Measurements from ENCODE around the gene TENM3.
"Not testable (repeated sequence)": the region's sequence is repeated elsewhere in the genome, so short reads cannot be mapped to it uniquely, and the experiment has no call there.

TENM3 gene

GRCh38 chr4:182243204-182243603 lies at the start of gene TENM3:
Gene TENM3 (plus strand): TSS chr4:182243402. CDS start chr4:182324021, 80,619 bp downstream.
- not testable (repeated sequence) for DNase-seq

GRCh38 chr4:182194091-182194824 lies 48.9 kb upstream of the TENM3 start:
- DNase-seq = no peak

DNA sequence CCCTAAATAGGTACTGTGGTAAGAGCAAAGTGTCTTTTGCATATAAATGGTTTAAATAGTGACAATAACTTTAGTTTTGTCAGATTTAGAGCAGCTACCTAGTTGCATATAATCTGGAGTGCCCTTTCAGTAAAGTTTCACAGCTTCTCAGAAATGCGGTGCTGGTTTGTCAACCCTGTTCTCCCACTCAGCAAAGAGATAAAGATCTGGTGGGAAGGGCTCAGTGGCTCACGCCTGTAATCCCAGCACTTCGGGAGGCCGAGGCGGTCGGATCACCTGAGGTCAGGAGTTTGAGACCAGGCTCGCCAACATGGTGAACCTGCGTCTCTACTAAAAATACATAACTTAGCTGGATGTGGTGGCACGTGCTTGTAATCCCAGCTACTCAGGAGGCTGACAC lies 45.6 kb upstream of the TENM3 start:
- DNase-seq = no peak

GRCh38 chr4:182201871-182202270 lies 41.3 kb upstream of the TENM3 start:
- no peak for DNase-seq

GRCh38 chr4:182202650-182203049 lies 40.6 kb upstream of the TENM3 start:
- DNase-seq = no peak

DNA sequence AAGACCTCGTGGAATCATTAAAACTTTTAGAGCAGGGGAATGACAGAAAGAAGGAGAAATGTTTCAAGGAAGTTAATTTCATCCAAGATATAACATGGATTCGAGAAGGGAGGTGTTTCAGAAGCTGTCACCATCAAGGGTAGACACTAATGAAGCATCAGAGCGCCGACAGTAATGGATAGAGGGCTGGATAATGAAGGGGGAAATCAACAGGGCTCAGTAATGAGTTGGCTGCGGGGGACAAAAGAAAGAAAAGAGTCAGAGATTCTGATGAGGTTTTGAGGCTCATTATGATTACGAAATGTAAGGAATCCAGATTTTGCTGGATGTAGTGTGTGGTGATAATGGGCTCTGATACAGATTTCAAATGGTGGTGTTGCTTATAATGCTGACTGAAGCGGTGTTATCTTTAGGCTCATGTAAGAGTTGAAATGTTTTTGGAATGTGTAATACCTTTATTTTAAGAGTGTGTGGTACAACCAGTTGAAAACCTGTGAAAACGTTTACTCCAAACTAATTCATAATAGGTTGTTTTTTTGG lies 39.3 kb upstream of the TENM3 start:
- no peak for DNase-seq

GRCh38 chr4:182205306-182205705 lies 37.9 kb upstream of the TENM3 start:
- no peak for DNase-seq

GRCh38 chr4:182206266-182206665 lies 36.9 kb upstream of the TENM3 start:
- no peak for DNase-seq

GRCh38 chr4:182206916-182207315 lies 36.3 kb upstream of the TENM3 start:
- no peak for DNase-seq

DNA sequence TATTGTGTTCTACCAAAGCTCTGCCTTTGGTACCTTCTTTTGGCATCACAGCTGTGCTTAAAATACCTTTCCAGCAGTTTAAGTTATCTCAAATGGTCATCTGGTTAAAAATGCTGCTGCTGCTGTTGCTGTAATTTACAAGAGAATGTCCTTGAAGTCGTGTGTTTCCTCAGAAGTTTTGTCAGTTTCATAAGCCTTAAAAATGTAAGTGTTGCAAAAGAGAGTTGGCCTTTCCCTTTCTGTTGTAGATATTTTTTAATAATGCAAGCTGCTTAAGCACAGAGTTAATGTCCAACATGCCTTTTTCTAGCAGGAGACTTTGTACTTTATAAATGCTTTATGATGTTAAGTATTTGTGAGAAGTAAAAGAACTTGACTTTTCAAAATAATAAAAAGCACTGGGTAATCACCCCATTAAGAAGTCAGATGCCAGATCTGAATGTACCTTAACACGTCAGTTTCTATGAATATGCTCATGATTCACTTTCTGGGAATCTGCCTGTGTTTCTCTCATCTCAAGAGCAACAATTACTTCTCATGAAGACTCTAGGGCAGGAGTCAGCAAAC lies 35.3 kb upstream of the TENM3 start:
- DNase-seq = peak; percentile 51

DNA sequence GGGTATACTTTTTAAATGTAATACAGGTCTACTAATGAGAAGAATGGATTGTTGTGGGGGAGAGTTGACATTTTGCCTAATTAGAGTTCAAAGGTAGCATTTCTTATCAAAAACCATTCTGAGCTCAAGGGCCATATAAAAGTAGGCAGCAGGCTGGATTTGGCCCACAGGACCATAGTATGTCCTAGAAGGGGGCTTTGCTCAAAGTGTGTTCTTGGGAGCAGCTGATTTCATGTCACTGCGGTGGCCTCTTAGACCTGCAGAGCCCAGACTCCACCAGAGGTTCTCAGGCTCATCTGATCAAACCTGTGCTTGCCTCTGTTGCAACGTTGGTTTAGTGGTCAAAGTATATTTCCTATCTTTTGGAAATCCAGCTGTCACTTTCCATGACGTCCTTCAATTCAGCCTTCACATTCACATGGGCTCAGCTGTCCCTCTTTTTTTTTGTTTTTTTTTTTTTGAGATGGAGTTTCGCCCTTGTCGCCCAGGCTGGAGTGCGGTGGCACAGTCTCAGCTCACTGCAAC lies 34.6 kb upstream of the TENM3 start:
- no peak for DNase-seq

DNA sequence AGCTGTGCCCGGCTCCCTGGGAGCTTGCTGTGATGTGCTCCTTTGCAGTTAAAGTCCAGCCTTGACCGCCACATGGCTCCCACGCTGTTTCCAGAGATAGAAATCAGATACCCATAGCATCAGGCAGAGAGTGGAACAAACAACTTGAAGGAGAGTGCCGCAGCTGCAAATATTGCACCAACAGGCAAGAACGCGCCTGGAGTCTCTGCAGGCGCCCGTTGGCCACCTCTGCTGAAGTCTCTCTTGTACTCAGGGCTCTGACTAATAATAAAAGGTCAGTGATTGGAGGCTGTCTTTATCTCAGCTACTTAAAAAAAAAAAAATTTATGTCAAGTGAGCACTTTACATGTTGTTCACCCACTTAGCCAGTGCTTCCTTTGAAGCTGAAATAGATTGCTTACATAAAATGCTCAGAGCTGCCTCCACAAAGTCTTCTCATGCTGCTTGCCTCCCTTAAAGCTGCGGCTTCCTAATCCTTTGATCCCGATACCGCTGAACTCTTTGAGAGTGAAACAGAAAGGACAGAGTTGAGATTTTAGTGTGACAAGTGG lies 30.9 kb upstream of the TENM3 start:
- no peak for DNase-seq

DNA sequence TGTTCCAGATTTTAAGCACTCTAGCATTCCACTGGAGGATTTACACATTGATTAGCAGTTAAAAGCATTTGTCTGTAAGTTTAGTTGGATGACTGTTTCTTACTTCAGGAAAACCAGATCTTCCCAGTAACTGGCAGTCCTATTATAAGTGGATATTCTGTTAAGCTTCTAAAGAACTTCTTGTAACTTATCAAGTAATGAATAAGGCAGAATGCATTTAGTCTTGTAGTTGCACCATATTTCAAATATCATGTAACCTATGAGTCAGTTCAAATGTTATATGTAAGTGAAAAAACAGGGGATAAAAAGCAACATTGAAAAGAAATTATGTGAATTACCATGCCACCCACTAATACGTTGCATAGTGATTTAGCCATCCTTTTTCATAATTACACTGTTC lies 30.2 kb upstream of the TENM3 start:
- DNase-seq = no peak

- DNase-seq = no peak
Measured at GRCh38 chr4:182215148-182215547, 28.1 kb upstream of the TENM3 start.

DNA sequence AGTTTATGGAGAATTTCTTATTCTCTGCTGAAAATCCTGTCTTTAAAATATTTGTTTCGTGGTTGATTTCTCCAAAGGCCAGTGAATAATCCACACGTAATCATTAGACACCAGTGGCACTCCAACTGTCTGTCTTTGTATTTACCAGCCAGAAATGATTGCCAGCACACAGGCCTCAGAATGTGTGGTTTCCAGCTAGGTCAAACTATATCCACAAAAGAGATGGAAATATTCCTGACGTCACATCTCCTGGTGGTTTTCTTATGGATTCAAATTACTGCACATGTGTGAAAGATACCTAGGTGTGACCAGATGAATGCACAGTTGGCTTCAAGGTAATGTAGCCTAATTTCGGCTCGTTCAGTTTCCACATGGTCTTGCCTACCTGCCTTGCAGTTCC lies 27.2 kb upstream of the TENM3 start:
- DNase-seq = no peak

GRCh38 chr4:182219411-182220056 lies 23.7 kb upstream of the TENM3 start:
- DNase-seq = no peak

GRCh38 chr4:182221987-182222386 lies 21.2 kb upstream of the TENM3 start:
- no peak for DNase-seq

DNA sequence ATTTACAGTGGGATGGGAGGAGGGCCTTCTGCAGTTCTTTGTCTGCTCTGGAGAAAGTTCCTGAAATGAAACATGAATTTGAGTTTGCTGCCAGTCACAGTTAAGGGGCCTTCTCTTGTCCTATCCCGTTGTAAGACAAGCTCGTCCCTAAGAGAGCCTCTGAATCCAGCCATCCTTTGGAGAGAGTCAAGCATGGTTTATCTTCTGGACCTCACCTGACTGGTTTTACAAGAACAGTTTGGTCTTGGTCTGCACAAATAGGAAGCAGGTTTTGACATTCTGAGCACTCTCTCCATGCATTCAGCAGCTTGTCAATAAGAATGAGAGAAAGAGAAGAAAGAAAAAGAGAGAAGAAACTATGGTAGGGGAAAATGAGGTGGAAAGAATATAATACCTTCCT lies 20.4 kb upstream of the TENM3 start:
- no peak for DNase-seq

- DNase-seq = no peak
Measured at GRCh38 chr4:182223708-182224107, 19.5 kb upstream of the TENM3 start.

DNA sequence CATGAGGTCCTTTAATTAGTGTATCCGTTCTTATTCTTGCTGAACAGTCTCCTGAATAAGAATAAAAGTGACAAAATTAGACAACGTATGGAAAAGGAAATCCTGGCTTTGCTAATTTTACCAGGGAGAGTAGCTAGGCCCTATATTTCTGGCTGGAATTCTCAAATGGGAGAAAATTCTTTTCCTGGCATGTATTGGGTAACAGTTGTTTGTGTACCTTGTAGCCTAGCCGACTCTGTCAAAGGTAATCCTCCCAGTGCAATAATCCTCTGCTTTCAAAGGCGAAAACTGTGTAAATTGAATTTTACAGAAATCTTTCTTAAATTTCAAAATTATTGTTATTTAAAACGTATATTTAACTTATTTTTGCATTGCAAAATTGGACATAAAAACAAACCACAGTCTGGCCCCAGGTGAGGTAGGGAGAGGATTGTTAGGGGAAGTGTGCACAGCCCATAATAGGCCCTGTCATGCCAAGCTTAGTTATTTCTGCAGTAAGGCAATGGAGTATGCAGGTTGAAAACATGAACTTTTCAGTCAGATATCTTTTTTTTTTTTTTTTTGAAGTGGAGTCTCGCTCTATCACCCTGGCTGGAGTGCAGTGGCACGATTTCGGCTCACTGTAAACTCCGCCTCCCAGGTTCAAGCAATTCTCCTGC lies 18.9 kb upstream of the TENM3 start:
- no peak for DNase-seq

DNA sequence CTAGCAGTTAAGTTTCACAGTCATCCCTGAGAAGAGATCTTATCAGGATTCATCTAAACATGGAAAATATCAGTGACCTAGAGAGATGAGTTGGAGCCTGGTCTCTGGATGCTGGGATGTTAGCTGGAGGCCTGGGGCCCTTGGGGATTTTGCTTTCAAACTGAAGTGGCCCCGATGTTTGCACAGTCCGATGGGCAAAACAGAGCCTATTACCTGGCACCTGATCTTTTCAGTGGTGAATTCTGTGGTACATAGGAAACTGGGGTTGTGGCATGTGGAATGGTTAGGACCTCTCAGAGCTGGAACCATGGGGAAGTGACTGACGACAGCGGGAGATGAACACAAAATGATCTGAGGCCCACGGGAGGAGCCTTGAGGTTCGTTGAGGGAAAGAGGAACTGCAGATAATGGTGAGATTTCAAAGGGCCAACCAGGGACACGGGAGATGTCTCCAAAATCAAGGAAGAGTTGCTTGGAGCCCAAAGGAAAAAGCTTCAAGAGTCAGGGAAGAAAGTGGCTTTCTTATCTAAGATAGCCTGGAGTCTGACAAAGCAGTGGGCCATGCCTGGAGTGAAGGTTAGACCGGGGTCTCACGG lies 17.8 kb upstream of the TENM3 start:
- no peak for DNase-seq

GRCh38 chr4:182227611-182228010 lies 15.6 kb upstream of the TENM3 start:
- no peak for DNase-seq

Data from activated CD4-positive, alpha-beta T cell treated with anti-CD3 and anti-CD28 coated beads, Interleukin-2, amount 50 U/mL, for 16 hours (primary cell).